22Rv1 (cell line): ENCODE results near the gene ATCAY.
A peak's percentile ranks its signal among the peaks of the same experiment; 100 is the strongest.

ENCODE experiments used
- H3K27ac ChIP-seq: fragments of 450-650 bp; 2 replicates; pipeline ENCODE4 v1.5.1; 2017
- ZFX ChIP-seq: fragments of 450-650 bp; IDR thresholded peaks from 2 replicates; pipeline ENCODE4 v1.6.1; 2017; ENCODE audit warnings: antibody characterized with exemption, borderline replicate concordance
- TF ChIP-seq, protein P1 (sequence below): fragments of 450-650 bp; IDR thresholded peaks from 2 replicates; pipeline ENCODE4 v1.5.1; 2017; ENCODE audit warnings: mild to moderate bottlenecking

The ATCAY gene

DNA sequence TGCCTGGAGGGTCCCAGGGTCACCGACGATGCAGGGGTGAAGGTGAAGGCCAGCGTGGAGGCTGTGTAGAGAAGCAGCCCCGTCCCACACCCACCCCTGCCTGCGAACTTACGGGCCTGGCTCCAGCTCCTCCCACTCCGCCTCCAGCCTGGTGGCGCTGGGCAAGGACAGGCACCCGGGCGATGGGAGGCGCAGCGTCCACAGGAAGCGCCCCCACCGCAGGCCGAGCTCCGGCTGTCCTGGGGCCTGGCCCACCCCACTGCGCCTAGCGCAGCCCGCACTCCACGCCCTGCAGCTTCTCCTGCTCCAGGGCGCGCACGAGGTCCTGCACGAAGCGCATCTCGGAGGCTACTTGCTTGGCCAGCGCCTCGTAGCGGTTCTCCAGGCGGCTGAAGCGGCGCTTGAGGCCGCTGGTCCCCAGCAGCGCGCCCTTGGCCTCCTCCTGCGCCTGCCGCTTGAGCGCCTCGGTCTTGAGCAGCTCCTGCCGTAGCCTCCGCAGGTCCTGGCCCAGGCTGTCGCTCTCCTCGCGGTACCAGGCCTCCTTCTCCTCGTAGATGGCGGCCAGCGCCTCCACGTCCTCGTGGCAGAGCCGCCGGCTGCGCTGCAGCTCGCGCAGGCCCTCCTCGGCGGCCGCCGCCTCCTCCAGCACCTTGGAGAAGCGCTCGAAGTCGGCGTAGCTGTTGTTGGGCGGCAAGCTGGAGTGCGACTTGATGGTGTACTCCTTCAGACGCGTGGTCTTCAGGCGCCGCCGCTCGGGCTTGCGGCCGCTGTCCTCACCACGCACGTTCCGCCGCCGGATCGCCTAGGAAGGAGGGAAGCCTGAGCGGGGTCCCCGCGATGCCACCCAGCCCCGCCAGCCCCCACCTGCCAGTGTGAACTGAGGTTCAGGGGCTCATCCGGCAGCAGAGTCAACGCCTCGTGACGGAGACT, 78.6 kb downstream of the ATCAY start:
- no peak for TF ChIP-seq ZFX
- TF ChIP-seq, protein P1, sequence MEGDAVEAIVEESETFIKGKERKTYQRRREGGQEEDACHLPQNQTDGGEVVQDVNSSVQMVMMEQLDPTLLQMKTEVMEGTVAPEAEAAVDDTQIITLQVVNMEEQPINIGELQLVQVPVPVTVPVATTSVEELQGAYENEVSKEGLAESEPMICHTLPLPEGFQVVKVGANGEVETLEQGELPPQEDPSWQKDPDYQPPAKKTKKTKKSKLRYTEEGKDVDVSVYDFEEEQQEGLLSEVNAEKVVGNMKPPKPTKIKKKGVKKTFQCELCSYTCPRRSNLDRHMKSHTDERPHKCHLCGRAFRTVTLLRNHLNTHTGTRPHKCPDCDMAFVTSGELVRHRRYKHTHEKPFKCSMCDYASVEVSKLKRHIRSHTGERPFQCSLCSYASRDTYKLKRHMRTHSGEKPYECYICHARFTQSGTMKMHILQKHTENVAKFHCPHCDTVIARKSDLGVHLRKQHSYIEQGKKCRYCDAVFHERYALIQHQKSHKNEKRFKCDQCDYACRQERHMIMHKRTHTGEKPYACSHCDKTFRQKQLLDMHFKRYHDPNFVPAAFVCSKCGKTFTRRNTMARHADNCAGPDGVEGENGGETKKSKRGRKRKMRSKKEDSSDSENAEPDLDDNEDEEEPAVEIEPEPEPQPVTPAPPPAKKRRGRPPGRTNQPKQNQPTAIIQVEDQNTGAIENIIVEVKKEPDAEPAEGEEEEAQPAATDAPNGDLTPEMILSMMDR = no peak
- H3K27ac ChIP-seq = no peak overlapping the region

DNA sequence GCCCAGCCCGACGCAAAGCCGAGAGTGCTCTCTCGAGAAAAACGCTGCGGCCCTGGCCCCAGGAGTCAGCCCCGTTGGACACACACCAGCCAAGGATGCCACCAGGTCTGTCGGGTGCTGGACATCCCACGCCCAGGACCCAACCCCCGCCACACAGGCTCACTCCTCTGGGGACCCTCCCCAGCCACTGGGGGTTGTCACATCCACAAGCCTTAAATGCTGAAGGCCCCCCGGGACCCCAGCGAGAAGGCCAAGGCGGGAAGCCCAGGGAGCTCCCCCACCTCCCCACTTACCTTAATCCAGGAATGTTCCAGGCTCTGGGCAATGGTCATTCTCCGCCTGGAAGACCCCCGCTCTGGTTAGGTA, 79.3 kb downstream of the ATCAY start:
- no peak for TF ChIP-seq ZFX
- TF ChIP-seq, protein P1 = no peak
- no peak overlapping the region for H3K27ac ChIP-seq

DNA sequence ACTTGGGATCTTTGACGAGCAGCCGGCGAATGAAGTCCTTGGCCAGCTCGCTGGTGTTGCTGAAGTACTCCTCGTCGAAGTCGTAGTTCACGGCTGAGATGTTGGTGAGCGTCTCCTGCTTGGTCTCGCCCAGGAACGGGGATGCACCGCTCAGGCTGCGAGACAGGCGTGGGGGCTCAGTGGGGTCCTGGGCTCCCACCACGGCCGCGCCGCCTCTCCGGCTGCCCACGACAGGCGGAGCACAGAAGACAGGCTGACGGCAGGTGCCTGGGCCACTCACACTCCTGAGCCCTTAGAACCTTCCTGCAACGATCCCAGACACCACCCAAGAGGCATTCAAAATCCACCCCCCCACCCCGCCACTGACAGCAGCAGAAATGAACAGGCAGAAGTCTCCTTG, 80.5 kb downstream of the ATCAY start:
- no peak overlapping the region for H3K27ac ChIP-seq
- no peak for TF ChIP-seq ZFX
- TF ChIP-seq, protein P1 = no peak

DNA sequence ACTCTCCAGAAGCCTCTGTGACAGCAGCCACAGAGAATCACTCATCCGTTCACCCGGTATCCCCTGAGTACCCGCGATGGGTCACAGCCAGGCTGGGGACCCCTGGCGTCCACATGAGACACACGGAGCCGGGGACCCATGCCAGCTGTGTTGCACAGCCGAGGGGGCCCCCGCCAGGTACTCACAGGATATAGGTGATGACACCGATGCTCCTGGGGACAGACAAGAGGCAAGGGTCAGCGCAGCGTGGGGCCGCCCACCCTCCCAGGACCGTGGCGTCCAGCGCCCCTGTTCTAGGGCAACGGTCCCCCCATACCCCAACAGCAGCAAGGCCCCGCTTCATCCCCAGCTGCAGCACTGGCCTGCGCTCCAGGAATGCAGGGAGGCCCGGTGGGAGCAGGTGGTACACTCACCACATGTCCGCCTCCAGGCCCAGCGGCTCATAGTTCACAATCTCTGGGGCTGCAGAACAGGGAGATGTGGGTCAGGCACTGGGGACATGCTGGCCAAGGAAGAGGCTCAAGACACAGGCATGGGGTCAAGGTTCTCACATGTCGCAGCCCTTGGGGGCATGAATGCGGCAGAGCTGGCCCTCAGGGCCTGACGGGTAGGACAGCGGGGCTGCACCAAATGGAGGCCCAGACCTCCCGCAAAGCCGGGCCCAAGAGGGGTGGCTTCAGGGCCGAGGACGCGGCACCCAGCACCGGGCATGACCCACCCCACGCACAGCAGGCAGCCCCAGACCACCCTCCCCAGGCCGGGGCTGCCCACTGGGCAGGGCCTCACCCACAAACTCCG, 83.2 kb downstream of the ATCAY start:
- TF ChIP-seq ZFX = no peak
- TF ChIP-seq, protein P1 = no peak
- H3K27ac ChIP-seq = no peak overlapping the region

DNA sequence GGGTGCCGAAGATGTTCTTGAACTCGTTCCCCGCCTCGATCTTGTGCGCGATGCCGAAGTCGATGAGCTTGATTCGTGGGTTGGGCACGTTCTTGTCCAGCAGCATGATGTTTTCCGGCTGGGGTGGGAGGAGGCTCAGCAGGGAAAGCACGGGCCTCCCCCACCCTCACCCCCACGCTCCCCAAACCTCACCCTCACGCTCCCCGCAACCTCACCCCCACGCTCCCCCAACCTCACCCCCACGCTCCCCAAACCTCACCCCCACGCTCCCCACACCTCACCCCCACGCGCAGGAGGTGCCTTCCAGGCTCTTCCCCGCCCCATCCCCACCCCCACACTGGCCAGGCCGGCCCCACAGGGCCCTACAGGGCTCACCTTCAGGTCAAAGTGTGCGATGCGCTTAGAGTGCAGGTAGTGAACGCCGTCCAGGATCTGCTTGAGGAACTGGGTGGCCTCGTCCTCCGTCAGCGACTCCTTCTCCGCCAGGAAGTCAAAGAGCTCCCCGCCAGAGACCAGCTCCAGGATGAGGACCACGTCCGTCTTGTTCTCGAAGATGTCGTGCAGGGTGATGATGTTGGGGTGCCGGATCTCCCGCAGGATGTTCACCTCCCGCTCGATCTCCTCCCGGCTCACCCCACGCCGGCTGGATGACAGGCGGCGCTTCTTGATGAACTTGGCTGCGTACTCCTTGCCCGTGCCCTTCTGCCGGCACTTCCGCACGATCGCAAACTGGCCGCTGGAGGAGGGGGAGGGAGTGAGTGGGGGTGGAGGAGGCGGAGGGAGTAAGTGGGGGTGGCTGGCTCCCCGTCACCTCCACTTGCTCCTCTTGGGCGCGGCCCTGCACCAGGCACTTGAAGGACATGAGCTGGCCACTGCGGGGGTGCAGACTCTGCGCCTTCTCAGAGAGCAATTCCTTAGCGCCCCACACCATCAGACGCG, 84.0 kb downstream of the ATCAY start:
- no peak for TF ChIP-seq ZFX
- TF ChIP-seq, protein P1 = no peak
- H3K27ac ChIP-seq = no peak overlapping the region

DNA sequence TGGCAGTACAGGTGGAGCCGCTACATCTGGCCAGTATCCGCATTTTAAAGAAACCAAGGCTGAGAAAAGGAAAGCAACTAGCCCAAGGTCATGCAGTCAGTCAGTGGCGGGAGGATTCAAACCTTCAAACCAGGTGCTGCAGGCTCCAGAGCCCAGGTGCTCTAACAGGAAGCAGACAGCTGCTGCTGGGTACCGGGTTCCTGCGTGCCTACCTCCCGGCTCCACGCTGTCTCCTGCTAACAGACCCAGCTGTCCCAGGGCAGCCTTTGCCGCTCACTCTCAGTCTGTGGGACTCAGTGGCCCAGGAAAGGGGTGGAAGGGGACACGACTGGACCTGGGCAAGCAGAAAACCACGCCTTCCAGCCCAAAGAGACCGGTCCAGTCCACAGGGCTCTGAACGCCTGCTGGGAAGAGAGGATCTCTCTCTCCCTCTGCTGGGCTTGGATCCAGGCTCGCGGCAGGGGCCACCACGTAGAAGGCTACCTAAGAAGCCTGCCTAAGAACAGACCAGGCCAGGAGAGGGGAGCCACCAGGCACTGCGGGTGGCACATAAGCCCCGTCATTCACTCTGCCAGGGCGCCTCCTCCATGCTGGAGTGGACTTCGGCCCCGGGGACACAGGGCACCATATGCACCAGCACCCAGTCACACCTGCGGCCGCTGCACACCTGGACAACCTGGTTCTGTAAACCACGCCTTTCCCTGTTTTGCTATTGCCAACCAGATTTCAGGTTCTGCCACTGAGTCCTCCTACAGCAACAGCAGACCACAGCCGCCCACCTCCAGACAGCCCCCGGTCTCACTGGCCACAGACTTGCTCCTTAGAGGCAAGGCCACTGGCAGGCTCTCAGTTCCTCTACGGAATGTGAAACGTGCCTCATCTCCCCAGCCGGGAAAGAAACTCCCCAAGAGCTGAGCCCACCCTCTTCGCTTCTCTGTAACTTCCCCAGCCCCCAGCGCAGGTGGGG, 85.8 kb downstream of the ATCAY start:
- TF ChIP-seq, protein P1 = no peak
- no peak for TF ChIP-seq ZFX
- no peak overlapping the region; the same call in 1 of the 2 replicates for H3K27ac ChIP-seq

DNA sequence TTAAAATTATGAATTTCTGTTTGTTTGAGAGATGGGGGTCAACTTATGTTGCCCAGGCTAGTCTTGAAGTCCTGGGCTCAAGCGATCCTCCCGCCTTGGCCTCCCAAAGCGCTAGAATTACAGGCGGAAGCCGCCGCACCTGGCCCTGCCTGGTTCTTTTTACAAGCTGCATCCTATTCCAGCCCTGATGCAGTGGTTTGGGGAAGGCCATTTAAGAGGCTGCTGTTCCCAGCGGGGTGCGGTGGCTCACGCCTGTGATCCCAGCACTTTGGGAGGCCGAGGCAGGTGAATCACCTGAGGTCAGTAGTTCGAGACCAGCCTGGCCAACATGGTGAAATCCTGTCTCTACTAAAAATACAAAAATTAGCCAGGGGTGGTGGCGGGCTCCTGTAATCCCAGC, 87.5 kb downstream of the ATCAY start:
- peak overlapping the region; percentile 80 for H3K27ac ChIP-seq
